ENCODE results near the gene PLXNA4.

The PLXNA4 gene

DNA sequence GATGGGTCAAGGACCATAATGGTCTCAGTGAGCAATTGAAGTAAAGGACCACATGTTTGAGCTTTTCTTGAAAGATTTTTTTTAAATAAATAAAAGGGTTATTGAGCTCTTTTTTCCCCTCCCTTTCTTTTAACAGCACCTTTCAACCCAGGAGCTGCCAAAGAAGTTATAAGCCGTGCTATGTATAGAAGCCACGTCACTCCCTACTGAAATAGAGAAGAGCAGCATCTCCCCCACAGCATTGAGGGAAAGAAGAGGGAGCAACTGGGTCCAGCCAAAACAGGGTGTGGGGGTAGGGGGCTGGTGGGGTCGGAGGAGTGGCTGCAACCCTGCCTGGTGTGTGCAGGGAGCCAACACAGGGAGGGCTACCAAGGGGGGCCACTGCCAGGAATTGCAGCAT lies 227.2 kb downstream of the PLXNA4 start:
- no peak for DNase-seq

GRCh38 chr7:132348341-132348740 lies 227.9 kb downstream of the PLXNA4 start:
- DNase-seq = no peak

DNA sequence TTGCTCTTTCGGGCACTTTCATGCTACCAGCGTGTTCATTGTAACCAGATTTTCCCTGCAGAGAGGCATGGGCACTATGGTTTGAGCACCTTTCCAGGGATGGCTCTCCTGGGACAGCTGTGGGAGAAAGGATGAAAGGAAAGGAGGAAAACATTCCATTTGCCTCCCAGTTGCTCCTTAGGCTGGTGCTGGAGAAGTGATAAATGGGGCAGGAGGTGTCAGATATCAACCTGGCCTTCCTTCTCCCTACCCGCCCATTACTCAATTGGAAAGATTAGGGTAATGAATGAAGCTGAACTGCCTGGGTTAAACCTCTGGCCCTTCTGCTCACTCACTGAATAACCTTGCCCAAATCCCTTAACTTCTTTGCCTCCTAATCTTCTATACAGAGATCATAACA lies 228.4 kb downstream of the PLXNA4 start:
- no peak for DNase-seq

GRCh38 chr7:132347123-132347522 lies 229.1 kb downstream of the PLXNA4 start:
- DNase-seq = no peak

DNA sequence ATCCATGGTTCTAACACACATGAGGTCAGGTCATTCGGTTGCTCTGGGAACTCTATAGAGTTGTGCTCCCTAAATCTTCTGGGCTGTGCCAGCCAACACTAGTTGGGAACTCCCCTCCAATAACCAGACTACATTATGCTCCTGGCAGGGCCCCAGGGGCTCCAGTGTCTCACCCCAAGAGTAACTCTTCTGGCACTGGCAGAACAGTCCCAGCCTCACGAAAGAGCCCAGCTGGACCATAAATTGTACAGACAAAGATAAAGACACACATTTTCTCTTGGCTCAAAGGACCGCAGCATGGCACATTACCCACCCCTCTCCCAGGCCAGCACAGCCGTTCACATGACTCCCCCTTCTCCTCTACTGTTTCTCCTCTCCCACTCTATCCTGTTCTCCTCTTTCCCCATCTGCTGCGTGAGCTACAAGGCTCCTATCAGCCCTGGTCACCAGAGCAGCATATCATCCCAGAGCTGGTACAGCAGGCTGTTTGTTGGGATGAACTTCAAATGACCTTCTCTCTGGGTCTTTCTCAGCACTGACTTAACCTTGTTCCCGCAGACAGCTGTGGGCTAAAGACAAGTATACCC lies 230.6 kb downstream of the PLXNA4 start:
- no peak for DNase-seq

DNA sequence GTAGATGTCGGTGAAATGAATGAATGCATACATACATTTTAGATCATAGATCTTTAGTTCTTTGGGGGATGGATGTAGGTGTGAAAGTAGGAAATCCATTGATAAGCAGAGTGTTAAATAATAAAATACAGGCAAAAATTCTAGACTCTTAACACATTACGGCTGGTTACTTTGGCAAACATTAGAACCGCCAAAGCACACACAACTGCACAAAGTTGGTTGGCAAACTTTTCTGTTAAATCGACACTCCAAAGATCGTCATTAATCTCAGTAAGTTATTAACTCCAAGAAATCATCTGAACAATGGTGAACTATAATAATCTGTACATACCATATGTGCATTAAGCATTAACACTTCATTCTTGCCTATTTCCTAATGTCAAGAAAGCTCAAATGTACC lies 231.2 kb downstream of the PLXNA4 start:
- no peak for DNase-seq

GRCh38 chr7:132343199-132343598 lies 233.1 kb downstream of the PLXNA4 start:
- DNase-seq = no peak

DNA sequence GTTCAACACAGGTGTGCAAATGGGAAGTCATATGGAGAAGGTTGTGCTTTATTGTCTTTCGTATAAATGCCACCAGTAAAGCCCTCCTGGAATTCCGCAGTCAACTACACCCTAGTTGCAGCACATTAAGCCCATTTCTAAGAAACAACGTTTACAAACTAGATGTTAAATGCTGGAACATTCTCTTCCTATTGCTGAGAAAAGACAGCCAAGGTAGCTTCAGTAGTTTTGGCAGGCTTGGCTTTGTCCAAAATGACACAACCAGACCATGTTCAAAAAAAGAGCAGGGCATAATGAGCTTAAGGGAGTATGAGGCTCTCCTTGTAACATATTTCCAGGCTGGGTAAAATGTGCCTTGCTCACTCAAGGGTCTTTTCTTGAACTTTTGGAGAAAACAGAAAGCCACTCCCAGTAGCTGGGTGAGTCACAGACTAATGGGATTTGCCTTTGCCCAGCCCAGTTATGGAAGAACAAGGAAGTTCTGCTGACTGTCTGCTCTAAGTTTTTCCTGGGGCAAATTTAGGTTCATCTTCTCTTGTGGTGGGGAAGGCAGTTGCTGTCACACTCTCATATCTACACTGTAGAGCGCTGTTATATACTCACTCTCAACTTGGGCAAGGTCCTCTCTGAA lies 238.7 kb downstream of the PLXNA4 start:
- DNase-seq = no peak

DNA sequence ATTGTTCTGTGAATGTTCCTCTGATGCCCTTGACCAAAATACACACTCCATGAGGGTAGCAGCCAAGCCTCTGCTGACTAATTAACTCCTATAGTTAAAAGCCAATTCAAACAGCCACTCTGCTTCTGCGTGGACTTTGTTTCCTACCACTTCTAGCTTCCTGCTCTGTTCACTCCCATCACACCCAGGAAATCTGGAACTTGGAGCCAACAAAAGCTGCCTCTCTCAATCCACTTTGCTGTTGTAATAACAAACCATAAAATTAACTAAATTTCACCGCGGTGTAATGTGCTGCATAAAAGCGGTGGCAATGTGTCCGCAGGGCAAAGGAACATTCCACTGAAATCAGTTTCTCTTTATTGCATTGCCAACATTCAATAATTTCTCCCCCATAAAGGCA lies 239.5 kb downstream of the PLXNA4 start:
- no peak for DNase-seq

DNA sequence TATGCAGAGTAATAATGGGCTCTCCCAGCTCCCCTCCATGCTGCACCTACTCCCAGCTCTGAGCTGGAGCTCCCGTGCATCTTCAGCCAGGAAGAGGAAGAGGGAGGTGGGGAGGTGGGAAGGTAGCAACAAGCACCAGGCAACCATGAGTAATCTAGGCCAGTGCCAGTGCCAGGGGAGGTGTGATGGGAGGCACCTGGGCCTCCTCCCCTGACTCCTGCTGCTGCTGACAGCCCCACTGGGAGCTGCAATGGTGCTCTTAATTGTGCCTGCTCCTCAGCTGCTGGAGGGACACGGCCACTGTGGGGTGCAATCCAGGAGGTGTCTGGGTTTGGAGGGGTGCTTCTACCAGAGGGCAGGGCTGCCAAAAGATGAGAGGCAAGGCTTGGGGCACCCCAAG lies 243.0 kb downstream of the PLXNA4 start:
- no peak for DNase-seq

DNA sequence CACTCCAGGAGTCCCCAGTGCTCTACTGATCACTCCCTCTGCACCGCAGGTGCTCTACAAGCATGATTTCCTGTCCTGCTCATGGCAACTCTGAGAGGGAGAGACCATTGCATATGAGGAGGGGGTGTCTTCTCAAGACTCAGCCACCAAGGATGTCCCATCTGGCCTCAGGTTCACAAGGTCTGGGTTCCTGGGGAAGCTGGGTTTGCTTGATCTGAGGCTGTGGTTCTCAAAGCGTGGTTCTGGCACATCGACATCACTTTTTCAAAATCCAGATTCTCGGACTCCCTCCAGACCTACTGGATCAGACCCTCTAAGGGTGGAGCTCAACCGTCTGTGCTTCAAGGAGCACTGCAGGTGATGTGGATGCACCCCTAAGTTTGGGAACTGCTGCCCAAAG lies 247.5 kb downstream of the PLXNA4 start:
- DNase-seq = no peak

GRCh38 chr7:132328047-132328620 lies 248.1 kb downstream of the PLXNA4 start:
- DNase-seq = no peak

- no peak for DNase-seq
These were observed 249.2 kb downstream of the PLXNA4 start for GRCh38 chr7:132326878-132327589.

DNA sequence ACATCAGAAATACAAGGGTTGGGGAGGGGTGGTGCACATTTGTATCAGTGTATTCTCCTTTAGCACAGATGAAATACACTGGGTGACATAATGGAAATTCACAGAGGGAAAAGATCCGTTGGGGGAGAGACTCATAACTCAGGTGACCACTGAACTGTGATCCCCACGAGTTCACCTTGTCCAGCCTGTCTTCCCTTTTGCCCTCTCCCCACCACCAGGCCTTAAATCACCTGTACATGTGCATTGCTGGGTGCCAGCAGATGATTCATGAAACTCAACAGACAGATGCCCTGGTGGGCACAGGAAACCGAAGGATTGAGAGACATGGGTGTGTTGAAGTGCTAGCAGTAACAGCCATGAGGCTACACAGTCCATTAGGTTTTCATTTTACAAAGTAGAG lies 253.3 kb downstream of the PLXNA4 start:
- DNase-seq = no peak

DNA sequence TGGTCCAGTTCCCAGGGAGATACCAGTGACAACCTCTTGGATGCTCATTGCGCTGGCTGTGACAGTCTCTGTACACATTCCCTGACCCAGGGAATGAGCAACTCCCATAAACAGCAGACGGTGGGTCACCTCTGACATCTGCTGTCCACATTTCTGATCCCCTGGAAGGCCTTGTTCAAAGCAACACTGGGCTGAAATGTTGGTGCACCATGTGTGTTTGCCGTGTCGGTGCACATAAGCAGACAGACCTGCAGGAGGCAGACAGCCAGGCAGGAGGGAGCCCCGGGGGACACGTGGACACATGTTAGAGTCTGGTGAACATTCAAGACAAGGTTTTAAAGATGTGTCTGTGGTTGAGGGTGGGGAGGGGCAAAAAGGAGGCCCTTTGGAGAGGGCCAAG lies 254.9 kb downstream of the PLXNA4 start:
- peak; percentile 13 for DNase-seq

DNA sequence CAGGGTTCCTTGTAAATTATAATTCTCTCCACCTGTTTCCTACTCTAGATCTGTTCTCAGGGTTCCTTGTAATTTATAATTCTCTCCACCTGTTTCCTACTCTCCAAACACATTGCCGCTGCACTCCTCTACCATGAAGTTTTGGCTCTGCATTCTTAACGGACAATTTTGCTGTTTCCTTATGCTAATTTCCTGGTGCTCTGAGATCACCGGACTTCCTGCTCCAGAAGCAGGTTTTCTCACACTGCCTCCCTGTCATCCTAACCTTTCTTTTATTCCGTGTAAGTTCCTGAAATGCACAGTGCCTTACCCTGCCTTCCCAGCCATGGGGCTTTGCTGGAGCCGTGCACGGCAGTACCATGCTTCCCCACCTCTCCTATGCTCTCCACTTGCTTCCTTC lies 256.8 kb downstream of the PLXNA4 start:
- DNase-seq = no peak

GRCh38 chr7:132318352-132319318 lies 257.6 kb downstream of the PLXNA4 start:
- DNase-seq = peak; percentile 77

GRCh38 chr7:132317701-132318351 lies 258.4 kb downstream of the PLXNA4 start:
- DNase-seq = peak; percentile 51

DNA sequence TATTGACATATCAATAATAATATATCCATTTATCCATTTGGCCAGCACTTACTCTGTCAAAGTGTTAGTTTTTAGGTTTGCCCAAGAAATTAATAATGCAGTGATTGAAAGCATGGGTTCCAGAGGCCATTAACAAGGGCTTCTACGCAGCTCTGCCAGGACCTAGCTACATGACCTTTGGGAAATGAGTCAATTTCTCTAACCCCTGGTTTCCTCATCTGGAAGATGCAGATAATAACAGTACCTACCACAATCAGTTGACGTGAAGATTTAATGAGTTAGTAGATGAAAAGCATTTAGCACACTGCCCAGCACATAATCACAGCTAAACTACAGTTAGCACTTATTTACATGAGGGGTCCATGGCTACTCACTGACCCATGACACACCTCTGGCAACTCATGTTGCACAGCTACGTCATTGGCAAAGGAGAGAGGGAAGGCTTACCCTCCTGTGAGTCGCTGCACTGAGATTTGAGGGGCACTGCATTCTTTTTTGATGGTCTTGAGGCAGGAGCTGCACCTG lies 263.7 kb downstream of the PLXNA4 start:
- DNase-seq = no peak

DNA sequence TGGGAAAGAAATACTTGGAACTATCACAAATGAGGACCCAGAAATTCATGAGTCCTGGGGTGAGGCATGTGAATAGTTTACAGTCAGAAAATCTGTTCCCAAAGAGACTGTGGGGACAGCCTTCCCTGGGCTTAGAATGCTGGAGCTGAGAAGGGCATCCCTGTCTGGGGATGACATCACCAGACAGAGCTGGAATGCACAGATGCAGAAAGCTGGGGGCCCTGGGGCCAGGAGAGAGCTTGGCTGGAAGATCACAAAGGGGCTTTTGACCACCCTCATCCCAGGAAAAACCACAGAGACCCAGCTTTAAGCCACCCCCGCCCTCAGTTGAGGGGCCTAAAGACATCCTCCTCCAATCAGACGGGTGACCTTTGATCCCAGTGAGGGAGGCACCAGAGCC lies 264.5 kb downstream of the PLXNA4 start:
- DNase-seq = no peak

GRCh38 chr7:132309102-132309805 lies 267.0 kb downstream of the PLXNA4 start:
- no peak for DNase-seq

Data from right kidney (tissue), 1 donor.